Measurements from ENCODE around the gene ADAM23.

ADAM23 gene

DNA sequence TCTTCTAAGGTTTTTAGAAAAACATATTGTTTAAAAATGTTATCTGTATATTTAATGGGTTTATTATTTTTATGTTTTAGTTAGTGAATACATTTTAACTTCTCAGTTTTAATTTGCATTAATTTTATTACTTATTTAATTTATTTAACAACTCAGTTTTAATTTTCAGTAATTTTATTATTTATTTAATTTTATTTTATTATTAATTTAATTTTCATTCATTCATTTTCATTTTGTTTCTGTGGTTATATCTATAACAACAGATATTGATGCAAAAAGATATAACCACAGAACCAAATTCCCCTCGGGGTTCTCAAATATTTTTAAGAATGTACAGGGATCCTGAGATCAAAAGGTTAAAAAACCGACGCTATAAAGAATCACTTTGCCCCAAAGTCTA is 221.9 kb downstream of the ADAM23 start:
- DNase-seq: no peak
